Measurements from ENCODE around the gene PIR.

- no peak for TF ChIP-seq CTCF (IDR thresholded peaks at IDR 0.05)
- TF ChIP-seq POLR2AphosphoS5 (IDR thresholded peaks at IDR 0.05) = no peak
- TF ChIP-seq POLR2A (IDR thresholded peaks at IDR 0.05) = no peak
Observed at GRCh38 chrX:15434205-15434604, 58.9 kb downstream of the PIR start.

All from gastroesophageal sphincter (tissue), 3 donors.